ENCODE measurements around the gene THPO.
A peak's percentile ranks its signal among the peaks of the same experiment; 100 is the strongest.

THPO gene

DNA sequence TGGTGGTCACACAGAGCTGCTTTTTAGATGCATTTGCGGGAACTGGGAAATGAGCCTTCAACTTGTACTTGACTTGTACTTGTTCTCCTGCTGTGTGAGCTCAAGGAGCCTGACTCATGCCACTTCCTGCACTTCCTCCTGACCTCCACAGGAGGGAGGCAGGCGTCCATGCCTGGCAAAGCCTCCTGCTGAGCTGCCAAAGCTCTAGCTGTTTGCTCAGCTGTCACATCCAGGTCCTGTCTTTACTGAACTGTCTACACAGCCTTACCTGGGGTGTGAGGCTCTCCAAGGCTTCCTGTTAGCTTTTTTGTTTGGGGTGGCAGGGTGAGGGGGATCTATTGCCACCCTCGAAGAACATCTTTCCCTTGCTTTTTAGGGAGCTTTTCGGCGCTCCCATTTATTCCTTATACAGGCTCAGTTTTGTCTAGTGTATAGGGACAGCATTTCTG, 6.4 kb downstream of the THPO start:
- ChIA-PET POLR2A (interaction anchor here (0.7 to 2.7 kb wide), 5 partner anchors 8 to 167 kb away, joined by 3 to 14 read pairs (median 3); partner anchors contain the start of gene CHRD), CTCF (interaction anchor here (0.6 to 2.2 kb wide), 19 partner anchors 8 to 189 kb away, joined by 3 to 20 read pairs (median 4); partner anchors contain the start of genes CHRD and EPHB3)
- peak; percentile 76 for DNase-seq (ENCODE audit: extremely low spot score)
- TF ChIP-seq, protein P1, sequence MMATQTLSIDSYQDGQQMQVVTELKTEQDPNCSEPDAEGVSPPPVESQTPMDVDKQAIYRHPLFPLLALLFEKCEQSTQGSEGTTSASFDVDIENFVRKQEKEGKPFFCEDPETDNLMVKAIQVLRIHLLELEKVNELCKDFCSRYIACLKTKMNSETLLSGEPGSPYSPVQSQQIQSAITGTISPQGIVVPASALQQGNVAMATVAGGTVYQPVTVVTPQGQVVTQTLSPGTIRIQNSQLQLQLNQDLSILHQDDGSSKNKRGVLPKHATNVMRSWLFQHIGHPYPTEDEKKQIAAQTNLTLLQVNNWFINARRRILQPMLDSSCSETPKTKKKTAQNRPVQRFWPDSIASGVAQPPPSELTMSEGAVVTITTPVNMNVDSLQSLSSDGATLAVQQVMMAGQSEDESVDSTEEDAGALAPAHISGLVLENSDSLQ (IDR thresholded peaks at IDR 0.05), result no peak
- no peak for TF ChIP-seq L3MBTL2 (conservative IDR thresholded peaks at IDR 0.05)
- TF ChIP-seq NFRKB (IDR thresholded peaks at IDR 0.05), result no peak
- TF ChIP-seq ZNF384 (IDR thresholded peaks at IDR 0.05), result no peak
- no peak for TF ChIP-seq ELF4 (IDR thresholded peaks at IDR 0.05)
- no peak for TF ChIP-seq CTBP1 (IDR thresholded peaks at IDR 0.05; ENCODE audit: borderline replicate concordance)
- no peak for TF ChIP-seq FOXM1 (IDR thresholded peaks at IDR 0.05; ENCODE audit: borderline replicate concordance)
- no peak for TF ChIP-seq FOXK2 (IDR thresholded peaks at IDR 0.05)
- TF ChIP-seq SP1 (IDR thresholded peaks at IDR 0.05), result no peak
- TF ChIP-seq FOXA1 (IDR thresholded peaks at IDR 0.05), result no peak
- TF ChIP-seq HDGF (IDR thresholded peaks at IDR 0.05; ENCODE audit: borderline replicate concordance), result no peak
- TF ChIP-seq ARNT (IDR thresholded peaks at IDR 0.05), result no peak
- TF ChIP-seq SUZ12 (IDR thresholded peaks at IDR 0.05), result no peak
- TF ChIP-seq TARDBP (IDR thresholded peaks at IDR 0.05), result no peak

DNA sequence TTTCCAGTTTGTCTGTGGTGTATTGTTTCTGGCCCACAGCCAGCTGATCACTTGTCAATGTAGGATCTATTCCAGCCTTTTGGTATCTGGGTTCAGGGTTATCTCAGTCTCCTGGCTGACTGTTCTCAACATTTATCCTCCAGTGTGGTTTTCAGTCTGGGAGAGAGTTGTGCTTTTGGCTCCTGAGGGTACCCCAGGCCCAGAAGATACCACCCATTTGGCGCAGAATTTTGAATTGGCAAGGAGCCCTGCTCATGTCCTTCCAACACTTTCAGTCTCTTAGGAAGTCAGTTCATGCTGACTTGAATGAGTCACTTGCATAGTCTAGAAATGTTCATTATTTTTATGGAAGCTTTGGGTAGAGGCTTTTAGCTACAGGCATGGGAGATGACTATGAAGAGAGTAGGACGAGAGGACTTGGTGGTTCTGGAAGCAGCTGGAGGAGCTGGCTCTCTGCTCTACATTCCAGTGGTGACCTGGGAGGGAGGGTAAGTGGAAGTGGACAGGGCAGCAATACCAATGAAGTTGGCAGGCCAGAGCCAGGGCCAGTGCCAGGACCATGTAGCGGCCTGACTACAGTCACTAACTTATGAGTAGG, 9.3 kb downstream of the THPO start:
- ChIA-PET CTCF (no interaction called here), POLR2A (no interaction called here)
- no peak for DNase-seq (ENCODE audit: extremely low spot score)
- TF ChIP-seq SP1 (IDR thresholded peaks at IDR 0.05), result no peak
- no peak for TF ChIP-seq FOXK2 (IDR thresholded peaks at IDR 0.05)
- TF ChIP-seq, protein P1 (IDR thresholded peaks at IDR 0.05), result no peak
- no peak for TF ChIP-seq BHLHE40 (IDR thresholded peaks at IDR 0.05; ENCODE audit: borderline replicate concordance)
- TF ChIP-seq ARNT (IDR thresholded peaks at IDR 0.05), result no peak
- TF ChIP-seq FOXA1 (IDR thresholded peaks at IDR 0.05), result no peak
- TF ChIP-seq LEF1 (IDR thresholded peaks at IDR 0.05; ENCODE audit: borderline replicate concordance), result no peak
- TF ChIP-seq TARDBP (IDR thresholded peaks at IDR 0.05), result no peak
- no peak for TF ChIP-seq NFRKB (IDR thresholded peaks at IDR 0.05)
- TF ChIP-seq SUZ12 (IDR thresholded peaks at IDR 0.05), result no peak
- no peak for TF ChIP-seq FOXM1 (IDR thresholded peaks at IDR 0.05; ENCODE audit: borderline replicate concordance)
- TF ChIP-seq HDGF (IDR thresholded peaks at IDR 0.05; ENCODE audit: borderline replicate concordance), result no peak
- TF ChIP-seq ELF4 (IDR thresholded peaks at IDR 0.05), result no peak
- TF ChIP-seq ZNF384 (IDR thresholded peaks at IDR 0.05), result no peak

DNA sequence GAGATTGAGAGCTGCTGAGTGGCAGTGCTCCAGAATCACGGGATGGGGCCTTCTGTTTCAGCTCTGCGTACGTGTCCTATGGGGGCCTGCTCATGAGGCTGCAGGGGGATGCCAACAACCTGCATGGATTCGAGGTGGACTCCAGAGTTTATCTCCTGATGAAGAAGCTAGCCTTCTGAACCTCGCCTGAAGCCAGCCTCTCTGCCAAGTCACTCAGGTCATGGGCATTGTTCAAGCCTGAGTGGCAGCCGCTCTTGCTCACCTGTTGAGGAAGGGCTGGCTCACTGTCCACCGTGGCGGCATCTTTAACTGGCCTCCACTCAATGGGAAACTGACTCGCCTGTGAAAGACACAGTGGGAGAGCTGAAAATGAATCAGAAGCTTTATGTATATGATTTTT, 9.9 kb downstream of the THPO start:
- TF ChIP-seq SUZ12 (IDR thresholded peaks at IDR 0.05) (no peak), HDGF (IDR thresholded peaks at IDR 0.05; ENCODE audit: borderline replicate concordance) (no peak), NFRKB (IDR thresholded peaks at IDR 0.05) (no peak), L3MBTL2 (conservative IDR thresholded peaks at IDR 0.05) (no peak), SP1 (IDR thresholded peaks at IDR 0.05) (no peak), FOXM1 (IDR thresholded peaks at IDR 0.05; ENCODE audit: borderline replicate concordance) (no peak), ELF4 (IDR thresholded peaks at IDR 0.05) (no peak), FOXA1 (IDR thresholded peaks at IDR 0.05) (no peak), TARDBP (IDR thresholded peaks at IDR 0.05) (no peak), FOXK2 (IDR thresholded peaks at IDR 0.05) (no peak), ARNT (IDR thresholded peaks at IDR 0.05) (no peak), BHLHE40 (IDR thresholded peaks at IDR 0.05; ENCODE audit: borderline replicate concordance) (no peak), ZNF384 (IDR thresholded peaks at IDR 0.05) (no peak)
- TF ChIP-seq, protein P1 (IDR thresholded peaks at IDR 0.05), result no peak
- POLR2A ChIA-PET, result no interaction called here
- CTCF ChIA-PET, result no interaction called here
- no peak for DNase-seq (ENCODE audit: extremely low spot score)

DNA sequence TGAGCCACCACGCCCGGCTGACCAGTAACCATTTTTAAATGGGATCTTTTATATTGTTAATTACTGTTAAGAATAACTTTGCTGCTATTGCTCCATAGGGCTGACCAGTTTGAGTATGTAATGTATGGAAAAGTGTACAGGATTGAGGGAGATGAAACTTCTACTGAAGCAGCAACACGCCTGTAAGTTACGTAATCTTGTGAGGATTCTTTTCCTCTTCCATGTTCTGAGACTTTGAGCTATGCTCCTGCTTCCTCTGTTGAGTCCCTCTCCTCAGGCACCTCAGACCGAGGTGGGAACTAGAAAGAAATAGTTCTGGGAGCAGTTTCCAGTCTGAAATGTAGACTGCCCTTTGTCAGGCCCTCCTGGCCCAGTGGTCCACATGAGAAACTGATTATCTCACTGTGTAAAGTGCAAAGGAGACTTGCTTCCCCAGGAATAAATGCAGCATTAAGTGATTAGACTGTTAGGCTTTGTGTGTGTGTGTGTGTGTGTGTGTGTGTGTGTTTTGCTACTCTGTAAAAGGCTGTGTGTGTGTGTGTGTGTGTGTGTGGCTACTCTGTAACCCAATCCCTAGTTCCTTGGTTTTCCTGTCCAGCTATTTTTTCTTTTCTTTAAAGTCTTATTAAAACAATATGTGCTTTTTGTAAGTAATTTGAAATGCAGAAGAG, 11.3 kb downstream of the THPO start:
- TF ChIP-seq BHLHE40 (IDR thresholded peaks at IDR 0.05; ENCODE audit: borderline replicate concordance), result no peak
- TF ChIP-seq ARNT (IDR thresholded peaks at IDR 0.05), result no peak
- no peak for TF ChIP-seq TARDBP (IDR thresholded peaks at IDR 0.05)
- TF ChIP-seq, protein P1 (IDR thresholded peaks at IDR 0.05), result no peak
- no peak for TF ChIP-seq FOXK2 (IDR thresholded peaks at IDR 0.05)
- no peak for TF ChIP-seq CTBP1 (IDR thresholded peaks at IDR 0.05; ENCODE audit: borderline replicate concordance)
- TF ChIP-seq SP1 (IDR thresholded peaks at IDR 0.05), result no peak
- no peak for TF ChIP-seq LEF1 (IDR thresholded peaks at IDR 0.05; ENCODE audit: borderline replicate concordance)
- no peak for TF ChIP-seq NFRKB (IDR thresholded peaks at IDR 0.05)
- no peak for TF ChIP-seq HDGF (IDR thresholded peaks at IDR 0.05; ENCODE audit: borderline replicate concordance)
- TF ChIP-seq SUZ12 (IDR thresholded peaks at IDR 0.05), result no peak
- ChIA-PET POLR2A (interaction anchor here (1.6 kb wide), 1 partner anchor 9 kb away, joined by 4 read pairs; no protein-coding TSS in a partner anchor), CTCF (no interaction called here)
- no peak for DNase-seq (ENCODE audit: extremely low spot score)
